Measurements from ENCODE around the gene EVA1B. TPM values are rescaled to one million over a fixed set of nuclear protein-coding genes. Genes with fewer than 3 reads are reported as not detected.

The EVA1B gene
- total and polyA plus RNA-seq, 2 donors (not counting 3 experiments of a cell fraction or from before 2014, with no cell fraction given): 64.7 to 132 TPM

DNA sequence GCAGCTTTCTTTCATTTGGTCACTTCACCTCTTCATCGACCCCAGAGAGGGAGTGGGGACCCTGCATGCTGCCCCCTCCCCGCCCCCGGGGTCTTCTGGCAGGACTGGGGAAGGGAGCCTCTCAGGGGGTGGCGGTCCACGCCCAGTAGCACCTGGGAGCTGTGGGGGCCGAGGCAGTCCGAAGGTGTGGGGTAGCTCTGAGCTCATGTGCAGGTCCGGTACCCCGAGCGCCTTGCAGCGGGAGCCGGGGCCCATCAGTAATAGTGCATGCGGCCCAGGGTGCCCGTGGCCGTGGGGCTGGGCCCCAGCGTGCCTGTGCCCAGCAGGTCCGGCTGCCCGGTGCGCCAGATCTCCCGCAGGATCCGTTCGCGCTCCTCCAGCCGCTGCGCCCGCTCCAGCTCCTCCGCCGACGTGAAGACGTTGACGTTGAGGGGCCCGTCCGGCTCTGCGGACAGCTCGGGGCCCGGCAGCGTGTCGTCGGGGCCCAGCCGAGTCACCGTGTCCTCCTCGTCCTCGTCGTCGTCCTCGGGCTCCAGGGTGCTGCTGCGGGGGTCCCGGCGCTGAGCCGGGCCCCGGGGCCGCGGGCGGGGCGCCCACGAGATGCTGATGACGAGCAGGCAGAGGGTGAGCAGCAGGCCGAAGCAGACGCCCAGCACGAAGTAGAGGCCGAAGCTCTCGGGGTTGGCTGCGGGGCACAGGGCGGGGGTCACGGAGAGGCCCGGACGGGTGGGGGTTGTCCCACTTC, 1.2 kb downstream of the EVA1B start:
- CTCF ChIA-PET: interaction anchor here (0.8 to 2.4 kb wide), 4 partner anchors 13 to 23 kb away, joined by 3 to 13 read pairs (median 3); partner anchors contain the start of gene SH3D21
- dilution Hi-C loops (cut with MboI; ENCODE audit: extremely low pct_ligation_motif_present, low sequenced_read_pairs) (no loop called here), intact Hi-C loops (cut with micrococcal nuclease) (no loop called here)
- Histone ChIP-seq H3K4me3 (replicated peaks in 1 of 3; ENCODE audit: insufficient read depth in 1 of 3, low read depth in 1 of 3, low read length in 3 of 3) (peak overlapping the region in 2 of 3 experiments; percentile 71 to 85), H3K4me1 (ENCODE audit: control insufficient read depth, extremely low read depth, insufficient read depth, low read length) (peaks cover 13% of the 10 kb centered on the region), H3K36me3 (ENCODE audit: control insufficient read depth in 2 of 2, extremely low read depth in 1 of 2, insufficient read depth in 2 of 2, low read length in 2 of 2) (peaks cover 0 to 5% of the 10 kb centered on the region in 2 experiments), H3K4me2 (ENCODE audit: insufficient read depth, low read length) (peak overlapping the region; percentile 79), H3K9me3 (replicated peaks; ENCODE audit: control insufficient read depth, insufficient read depth, low read length) (no peaks in the 10 kb centered on the region), H2AFZ (ENCODE audit: low read depth, low read length) (no peak overlapping the region), H4K20me1 (replicated peaks; ENCODE audit: control insufficient read depth, extremely low read depth, insufficient read depth, low read length) (no peaks in the 10 kb centered on the region), H3K79me2 (ENCODE audit: control insufficient read depth, insufficient read depth, low read length) (peaks cover 14% of the 10 kb centered on the region), H3K9me1 (replicated peaks; ENCODE audit: control insufficient read depth, extremely low read depth, insufficient read depth, low read length) (no peaks in the 10 kb centered on the region), H3K27ac (ENCODE audit: insufficient read depth, low read depth, low read length) (peak overlapping the region; percentile 62), H3K27me3 (ENCODE audit: control insufficient read depth in 2 of 2, insufficient read depth in 2 of 2, low read length in 2 of 2) (no peaks in the 10 kb centered on the region), H3K9ac (replicated peaks; ENCODE audit: extremely low read depth, insufficient read depth, low read length) (no peak overlapping the region)
- no peak for DNase-seq (ENCODE audit: low read depth, low spot score)
- POLR2A ChIA-PET: interaction anchor here (1.3 kb wide), 1 partner anchor 15 kb away, joined by 4 read pairs; no protein-coding TSS in a partner anchor
- TSS peak; percentile 29 for BruUV-seq (replicated peaks)
- TF ChIP-seq JUN (IDR thresholded peaks at IDR 0.05; ENCODE audit: borderline replicate concordance, insufficient read depth, insufficient read length, low read depth): no peak
- FAIRE-seq: no peak

DNA sequence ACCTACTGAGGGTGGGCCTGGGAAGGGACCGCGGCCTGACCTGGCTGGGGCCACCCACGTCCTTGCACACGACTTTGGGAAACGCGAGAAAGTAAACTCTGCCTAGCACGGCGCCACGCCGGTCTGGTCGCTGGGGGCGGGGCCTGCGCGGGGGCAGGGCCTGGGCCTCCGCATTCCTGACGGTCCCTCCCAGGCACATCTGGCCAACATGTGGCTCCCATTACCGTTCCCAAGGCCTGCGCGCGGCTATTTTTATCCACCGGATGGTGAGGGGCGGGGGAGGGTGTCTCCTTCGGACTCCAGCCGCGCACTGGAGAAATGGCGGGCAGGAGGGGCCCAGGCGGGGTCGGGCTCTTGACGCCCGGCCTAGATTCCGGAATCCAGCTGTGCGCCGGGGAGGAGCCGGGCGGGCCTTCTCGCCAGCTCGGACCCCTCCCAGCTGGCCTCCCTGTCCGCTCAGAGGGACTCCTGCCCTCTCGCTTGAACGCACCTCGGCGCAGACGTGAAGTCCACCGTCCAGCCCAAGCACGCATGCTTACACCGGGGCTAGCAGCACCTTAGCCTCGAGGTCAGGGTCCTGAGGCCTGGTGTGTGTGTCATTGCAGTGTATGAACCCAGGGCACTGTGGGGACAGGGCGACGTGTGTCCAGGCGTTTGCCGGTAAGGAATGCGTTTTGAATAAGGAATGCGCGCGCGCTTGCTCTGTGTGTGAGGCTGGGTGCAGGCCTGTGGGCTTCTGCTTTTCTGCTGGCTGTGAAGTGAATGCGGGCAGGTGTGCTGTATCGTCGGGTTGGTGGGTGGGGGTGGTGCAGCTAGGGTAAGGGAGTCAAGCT, 2.1 kb downstream of the EVA1B start:
- CTCF ChIA-PET: interaction anchor here (1.1 kb wide), 1 partner anchor 21 kb away, joined by 3 read pairs; no protein-coding TSS in a partner anchor
- no peaks in the 10 kb centered on the region for H3K9me1 ChIP-seq (replicated peaks; ENCODE audit: control insufficient read depth, extremely low read depth, insufficient read depth, low read length)
- intact Hi-C loops (cut with micrococcal nuclease) (no loop called here), dilution Hi-C loops (cut with MboI; ENCODE audit: extremely low pct_ligation_motif_present, low sequenced_read_pairs) (no loop called here)
- no peaks in the 10 kb centered on the region for H4K20me1 ChIP-seq (replicated peaks; ENCODE audit: control insufficient read depth, extremely low read depth, insufficient read depth, low read length)
- H3K4me1 ChIP-seq (ENCODE audit: control insufficient read depth, extremely low read depth, insufficient read depth, low read length): peaks cover 13% of the 10 kb centered on the region
- no peak overlapping the region for H3K4me3 ChIP-seq (replicated peaks in 1 of 3; ENCODE audit: insufficient read depth in 1 of 3, low read depth in 1 of 3, low read length in 3 of 3)
- no peaks in the 10 kb centered on the region for H3K27me3 ChIP-seq (ENCODE audit: control insufficient read depth in 2 of 2, insufficient read depth in 2 of 2, low read length in 2 of 2)
- peaks cover 0 to 5% of the 10 kb centered on the region in 2 experiments for H3K36me3 ChIP-seq (ENCODE audit: control insufficient read depth in 2 of 2, extremely low read depth in 1 of 2, insufficient read depth in 2 of 2, low read length in 2 of 2)
- H3K79me2 ChIP-seq (ENCODE audit: control insufficient read depth, insufficient read depth, low read length): peaks cover 14% of the 10 kb centered on the region
- no peak for DNase-seq (ENCODE audit: low read depth, low spot score)
- H3K9me3 ChIP-seq (replicated peaks; ENCODE audit: control insufficient read depth, insufficient read depth, low read length): no peaks in the 10 kb centered on the region
- FAIRE-seq: no peak
- TF ChIP-seq POLR2AphosphoS5 (IDR thresholded peaks at IDR 0.05; ENCODE audit: insufficient read depth, low read depth, low read length) (peak; percentile 32), JUN (IDR thresholded peaks at IDR 0.05; ENCODE audit: borderline replicate concordance, insufficient read depth, insufficient read length, low read depth) (no peak)
- no peak overlapping the region for H3K4me2 ChIP-seq (ENCODE audit: insufficient read depth, low read length)
- no peak overlapping the region for H2AFZ ChIP-seq (ENCODE audit: low read depth, low read length)
- no peak overlapping the region for H3K9ac ChIP-seq (replicated peaks; ENCODE audit: extremely low read depth, insufficient read depth, low read length)
- BruUV-seq (replicated peaks): no TSS peak
- POLR2A ChIA-PET: interaction anchor here (1.3 kb wide), 1 partner anchor 15 kb away, joined by 4 read pairs; no protein-coding TSS in a partner anchor
- H3K27ac ChIP-seq (ENCODE audit: insufficient read depth, low read depth, low read length): no peak overlapping the region

All from endothelial cell of umbilical vein (primary cell).